Liver (tissue), 2 donors: ENCODE data around the gene SGCB.

Experiments used
- ATF3 ChIP-seq: IDR thresholded peaks from 2 replicates; pipeline ENCODE4 v1.6.1; 2016; ENCODE audit warnings: antibody characterized with exemption
- SP1 ChIP-seq: IDR thresholded peaks from 2 replicates; pipeline ENCODE4 v1.6.1; 2018; ENCODE audit warnings: antibody characterized with exemption, mild to moderate bottlenecking
- TF ChIP-seq, protein P1 (sequence below): IDR thresholded peaks from 2 replicates; pipeline ENCODE4 v1.6.1; 2016; ENCODE audit warnings: antibody characterized with exemption
- donor health status: healthy.

DNA sequence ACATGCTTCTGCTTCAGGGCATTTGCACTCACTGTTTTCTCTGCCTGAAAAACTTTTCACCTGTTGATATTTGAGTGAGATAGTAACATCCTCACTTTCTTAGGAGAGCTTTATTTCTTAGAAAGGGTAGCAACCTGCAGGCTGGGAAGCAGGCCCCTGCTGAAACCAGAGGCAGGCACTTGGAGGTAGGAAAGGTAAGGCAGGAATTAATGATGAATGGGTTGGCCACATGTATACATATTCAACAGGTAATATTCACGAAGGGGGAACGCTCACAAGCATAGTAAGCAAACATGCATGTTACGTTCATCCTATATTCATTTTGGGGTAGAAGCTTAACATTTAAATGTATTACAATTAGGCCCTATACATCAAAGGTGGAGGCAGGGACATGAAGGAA lies 16.2 kb upstream of the SGCB start:
- TF ChIP-seq SP1 (no peak), ATF3 (no peak)
- TF ChIP-seq, protein P1, sequence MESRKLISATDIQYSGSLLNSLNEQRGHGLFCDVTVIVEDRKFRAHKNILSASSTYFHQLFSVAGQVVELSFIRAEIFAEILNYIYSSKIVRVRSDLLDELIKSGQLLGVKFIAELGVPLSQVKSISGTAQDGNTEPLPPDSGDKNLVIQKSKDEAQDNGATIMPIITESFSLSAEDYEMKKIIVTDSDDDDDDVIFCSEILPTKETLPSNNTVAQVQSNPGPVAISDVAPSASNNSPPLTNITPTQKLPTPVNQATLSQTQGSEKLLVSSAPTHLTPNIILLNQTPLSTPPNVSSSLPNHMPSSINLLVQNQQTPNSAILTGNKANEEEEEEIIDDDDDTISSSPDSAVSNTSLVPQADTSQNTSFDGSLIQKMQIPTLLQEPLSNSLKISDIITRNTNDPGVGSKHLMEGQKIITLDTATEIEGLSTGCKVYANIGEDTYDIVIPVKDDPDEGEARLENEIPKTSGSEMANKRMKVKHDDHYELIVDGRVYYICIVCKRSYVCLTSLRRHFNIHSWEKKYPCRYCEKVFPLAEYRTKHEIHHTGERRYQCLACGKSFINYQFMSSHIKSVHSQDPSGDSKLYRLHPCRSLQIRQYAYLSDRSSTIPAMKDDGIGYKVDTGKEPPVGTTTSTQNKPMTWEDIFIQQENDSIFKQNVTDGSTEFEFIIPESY = no peak
